HuH-7.5 (cell line): ENCODE results near the gene CBFA2T3.

ENCODE experiments used
- DNase-seq: peaks from one replicate; pipeline ENCODE4 v3.0.0; 2011; ENCODE audit warnings: low spot score

CBFA2T3 gene

GRCh38 chr16:88875703-88876234, 101.2 kb downstream of the CBFA2T3 start:
- no peak for DNase-seq

DNA sequence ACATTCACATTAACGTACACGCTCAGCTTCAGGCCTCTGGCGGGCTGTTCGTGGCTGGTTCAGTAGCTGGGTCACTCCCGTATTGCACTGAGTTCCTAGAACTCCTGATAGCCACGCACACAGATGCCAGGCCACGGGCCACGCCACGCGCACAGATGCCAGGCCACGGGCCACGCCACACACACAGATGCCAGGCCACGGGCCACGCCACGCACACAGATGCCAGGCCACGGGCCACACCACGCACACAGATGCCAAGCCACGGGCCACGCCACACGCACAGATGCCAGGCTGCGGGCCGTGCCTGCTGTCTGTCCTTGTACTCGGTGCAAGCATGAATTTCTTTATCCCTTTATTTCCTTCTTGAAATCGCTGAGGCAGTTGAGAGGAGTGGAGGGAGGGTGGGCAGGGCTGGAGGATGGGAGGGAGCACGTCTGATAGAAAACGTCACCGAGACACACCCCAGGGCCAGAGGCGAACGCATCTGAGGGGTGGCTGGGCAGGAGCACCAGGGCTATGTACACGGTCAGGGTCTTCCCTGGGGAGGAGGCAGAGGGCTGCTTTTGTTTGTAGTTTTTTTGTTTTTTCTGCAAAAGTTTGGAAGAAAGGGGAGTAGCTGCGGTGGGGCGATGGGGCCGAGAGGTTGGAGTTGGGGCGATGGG, 101.9 kb downstream of the CBFA2T3 start:
- no peak for DNase-seq

DNA sequence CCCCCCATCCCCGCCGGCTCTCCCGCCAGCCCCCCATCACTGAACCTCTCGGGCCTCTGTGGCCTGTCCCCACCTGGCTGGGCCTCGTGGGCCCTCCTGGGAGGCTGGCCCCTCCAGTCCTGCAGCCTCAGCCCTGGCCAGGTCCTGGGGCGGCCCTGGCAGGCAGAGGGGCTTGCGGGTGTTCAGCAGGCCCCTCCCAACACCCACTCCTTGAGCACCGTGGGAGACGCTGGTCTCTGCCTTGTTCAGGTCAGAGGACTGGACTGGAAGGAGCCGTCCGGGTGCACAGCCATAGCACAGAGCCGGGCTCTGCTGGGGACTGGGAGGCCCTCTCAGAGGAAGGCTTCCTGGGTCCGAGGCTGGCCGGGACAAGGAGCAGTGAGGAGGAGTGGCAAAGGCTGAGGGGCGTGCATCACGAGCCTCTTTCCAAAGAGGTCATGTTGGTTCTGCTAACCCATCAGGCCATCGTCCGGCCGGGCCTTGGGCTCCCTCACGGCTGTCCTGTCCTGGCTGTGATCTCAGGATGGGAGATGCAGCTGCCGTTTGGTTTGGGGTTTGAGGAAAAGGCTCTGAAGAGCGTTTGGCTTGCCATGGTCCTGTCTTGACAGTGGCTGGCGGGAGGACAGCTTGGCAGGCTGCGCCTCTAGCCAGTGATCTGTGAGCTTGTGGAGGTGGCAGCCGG, 104.2 kb downstream of the CBFA2T3 start:
- DNase-seq, result no peak

DNA sequence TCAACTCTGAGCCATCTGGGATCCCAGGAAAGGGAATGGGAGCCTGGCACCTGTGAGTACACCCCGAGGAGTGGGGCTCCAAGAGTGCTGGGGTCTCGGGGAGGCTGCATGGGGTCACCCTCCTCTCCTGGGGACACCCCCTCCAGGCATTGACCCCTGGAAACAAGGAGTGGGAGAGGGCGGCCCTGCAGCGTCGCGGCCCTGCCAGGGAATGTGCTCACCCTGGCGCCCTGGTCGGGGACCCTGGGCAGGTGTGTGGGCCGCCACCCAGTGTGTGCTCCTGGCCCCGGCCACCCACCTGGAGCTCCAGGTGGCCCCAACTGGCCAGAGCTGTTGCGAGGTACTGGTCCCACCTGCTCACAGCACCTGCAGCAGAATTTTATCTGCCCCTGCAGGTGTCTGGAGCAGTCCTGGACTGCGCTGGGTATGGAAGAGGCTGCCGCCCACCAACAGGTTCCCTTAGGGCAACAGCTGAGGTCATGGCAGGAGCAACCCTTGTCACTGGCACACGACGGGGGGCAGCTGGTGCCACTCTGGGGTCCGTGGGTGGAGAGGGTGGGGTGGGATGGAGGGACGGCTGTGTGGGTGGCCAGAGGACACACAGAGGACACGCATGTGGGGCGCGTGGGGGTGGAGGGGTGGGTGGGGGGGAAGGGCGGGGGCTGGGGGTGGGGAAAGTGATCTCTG, 105.1 kb downstream of the CBFA2T3 start:
- no peak for DNase-seq

GRCh38 chr16:88871349-88871702, 105.7 kb downstream of the CBFA2T3 start:
- no peak for DNase-seq

DNA sequence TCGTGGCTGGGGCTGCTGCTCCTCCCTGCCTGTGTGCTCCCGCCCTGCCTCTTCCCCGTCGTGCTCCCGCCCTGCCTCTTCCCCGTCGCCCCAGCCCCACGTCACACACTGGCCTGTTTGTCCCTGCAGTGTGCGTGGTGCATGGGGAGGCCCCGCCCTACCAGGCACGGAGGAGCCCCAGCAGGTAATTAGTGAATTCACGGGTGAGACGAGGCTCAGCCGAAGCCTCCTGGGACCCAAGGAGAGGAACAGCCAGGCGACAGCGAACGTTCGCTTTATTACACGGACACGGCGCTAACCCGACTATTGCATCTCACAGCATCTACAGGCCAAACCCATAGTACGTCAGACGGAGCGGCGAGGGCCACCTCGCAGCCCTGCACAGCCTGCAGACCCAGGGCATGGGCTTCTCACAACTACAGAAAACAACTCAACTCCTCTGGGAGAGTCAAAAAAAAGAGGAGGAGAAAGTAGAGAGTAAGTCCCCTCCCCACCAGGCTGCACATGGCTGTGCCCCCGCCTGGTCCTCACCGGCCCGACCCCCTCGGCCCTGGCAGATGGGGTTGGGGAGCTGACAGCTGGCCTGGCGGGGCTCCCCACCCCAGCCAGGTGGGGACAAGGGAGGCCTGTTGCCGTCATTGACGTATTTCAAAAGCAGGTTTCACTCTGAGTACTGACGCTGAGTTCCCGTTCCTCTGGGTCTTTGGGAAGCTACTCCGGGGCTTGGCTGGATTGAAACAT, 106.2 kb downstream of the CBFA2T3 start:
- DNase-seq, result no peak

- no peak for DNase-seq
Observed at GRCh38 chr16:88869673-88869980, 107.4 kb downstream of the CBFA2T3 start.

DNA sequence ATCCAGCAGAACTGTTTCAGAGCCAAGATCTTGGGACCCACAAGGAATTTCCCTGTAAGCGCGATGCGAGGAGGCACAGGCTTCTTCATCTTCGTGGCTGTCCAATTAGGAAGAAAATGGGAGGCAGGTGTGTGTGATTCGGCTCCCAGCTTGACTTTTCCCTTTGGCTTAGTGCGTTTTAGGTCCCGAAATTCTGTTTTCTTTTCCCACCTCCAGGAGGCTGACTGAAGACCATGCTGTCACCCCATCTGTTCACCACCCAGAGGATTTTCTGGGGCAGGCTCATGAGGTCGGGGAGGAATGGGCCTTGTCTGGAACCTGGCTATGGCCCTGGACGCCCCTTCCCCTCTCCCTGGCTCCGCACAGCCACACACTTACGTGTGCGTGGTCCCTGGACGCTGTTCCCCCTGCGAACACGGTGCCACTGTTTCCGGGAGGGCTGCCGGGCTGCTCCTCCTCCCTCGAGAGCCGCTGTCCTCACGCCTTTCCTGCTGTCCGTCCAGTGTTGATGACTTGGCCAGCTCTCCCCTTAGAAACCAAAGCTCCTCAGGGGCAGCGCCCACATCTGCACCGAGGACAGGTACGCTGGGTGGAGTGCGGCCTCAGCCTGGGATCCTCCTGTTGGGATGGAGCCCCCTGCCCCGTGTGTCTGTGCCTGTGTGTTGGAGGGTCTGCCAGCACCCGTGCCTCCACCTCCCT, 107.9 kb downstream of the CBFA2T3 start:
- no peak for DNase-seq

- no peak for DNase-seq
Observed at GRCh38 chr16:88867581-88868246, 109.3 kb downstream of the CBFA2T3 start.

DNA sequence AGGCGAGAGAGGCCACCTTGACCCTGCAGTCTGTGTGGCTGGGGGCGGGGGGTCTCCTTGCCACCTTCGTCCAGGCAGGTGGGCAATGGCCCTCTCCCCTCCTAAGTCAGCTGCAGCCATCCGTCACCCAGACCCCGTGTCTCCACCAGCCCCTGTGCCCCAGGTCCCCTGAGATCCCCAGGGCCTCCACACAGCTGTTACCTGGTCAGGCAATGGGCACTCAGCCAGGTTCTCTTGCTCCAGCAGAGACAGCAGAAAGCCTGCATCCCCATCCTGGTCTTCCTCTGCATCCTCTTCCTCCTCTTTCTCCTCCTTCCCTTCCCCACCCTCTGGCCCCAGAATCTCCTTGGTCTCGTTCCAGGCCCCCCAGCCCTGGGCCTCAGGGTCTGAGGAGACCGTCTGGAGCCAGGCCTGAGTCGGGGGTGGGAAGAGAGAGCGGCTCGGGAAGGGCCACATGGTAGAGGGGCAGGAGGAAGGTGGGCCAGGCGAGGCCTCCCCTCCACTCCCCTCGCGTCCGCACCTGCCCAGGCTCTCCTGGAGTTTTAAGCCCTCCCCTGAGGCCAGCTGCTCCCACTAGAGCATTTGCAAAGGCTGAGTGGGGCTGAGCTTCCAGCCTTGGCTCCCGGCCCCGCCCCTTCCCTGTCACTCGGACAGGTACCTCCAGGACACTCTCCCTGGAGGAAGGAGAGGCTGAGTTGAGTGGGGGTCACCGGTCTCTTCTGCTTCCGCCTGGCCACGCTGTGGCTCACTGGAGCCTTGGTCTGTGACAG, 110.7 kb downstream of the CBFA2T3 start, which contains the start of gene PABPN1L:
Gene PABPN1L (minus strand): TSS at position 510 of the 770 bp plus-strand sequence. CDS start 54 bp downstream, at position 456.
- DNase-seq, result no peak

- no peak for DNase-seq
Observed at GRCh38 chr16:88865742-88866141, 111.3 kb downstream of the CBFA2T3 start.

GRCh38 chr16:88865310-88865709, 111.7 kb downstream of the CBFA2T3 start:
- DNase-seq, result no peak

- no peak for DNase-seq
Observed at GRCh38 chr16:88864521-88864920, 112.5 kb downstream of the CBFA2T3 start.

DNA sequence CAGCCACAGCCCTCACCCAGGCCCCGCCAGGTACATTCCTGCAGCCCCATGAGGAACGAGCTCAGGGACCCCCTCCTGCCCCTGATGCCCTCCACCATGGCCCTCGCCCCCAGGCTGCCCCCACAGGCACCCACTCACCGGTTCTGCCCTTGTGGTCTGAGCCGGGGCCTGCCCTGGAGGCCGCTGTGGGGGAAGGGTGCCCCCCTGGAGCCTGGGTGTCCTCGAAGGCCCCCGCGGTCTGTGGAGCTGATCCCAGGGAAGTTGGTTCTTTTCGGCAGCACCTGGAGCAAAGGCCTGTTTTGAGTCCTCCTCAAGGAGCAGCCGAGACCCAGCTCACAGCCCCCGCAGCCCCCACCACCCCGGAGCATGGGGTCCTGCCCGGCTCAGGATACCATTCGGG, 112.9 kb downstream of the CBFA2T3 start:
- DNase-seq, result no peak

DNA sequence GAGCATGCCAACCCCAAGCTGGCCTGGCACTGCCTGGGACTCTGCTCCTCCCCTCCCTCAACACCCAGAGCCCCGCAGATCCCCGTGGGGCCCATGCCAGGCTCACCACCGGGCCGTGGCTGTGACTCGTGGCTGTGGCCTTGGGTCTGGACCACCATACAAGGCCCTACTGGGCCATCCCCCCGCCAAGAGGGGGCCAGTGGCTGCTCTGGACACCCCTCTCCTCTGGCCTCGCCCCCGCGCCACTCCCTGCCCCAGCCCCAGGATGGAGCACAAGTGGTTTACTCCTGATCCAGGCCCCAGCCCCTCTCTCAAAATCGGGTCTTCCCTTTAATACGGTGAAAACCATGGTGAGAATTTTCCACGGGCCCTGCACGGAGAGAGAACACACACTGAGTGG, 113.6 kb downstream of the CBFA2T3 start:
- DNase-seq, result no peak

DNA sequence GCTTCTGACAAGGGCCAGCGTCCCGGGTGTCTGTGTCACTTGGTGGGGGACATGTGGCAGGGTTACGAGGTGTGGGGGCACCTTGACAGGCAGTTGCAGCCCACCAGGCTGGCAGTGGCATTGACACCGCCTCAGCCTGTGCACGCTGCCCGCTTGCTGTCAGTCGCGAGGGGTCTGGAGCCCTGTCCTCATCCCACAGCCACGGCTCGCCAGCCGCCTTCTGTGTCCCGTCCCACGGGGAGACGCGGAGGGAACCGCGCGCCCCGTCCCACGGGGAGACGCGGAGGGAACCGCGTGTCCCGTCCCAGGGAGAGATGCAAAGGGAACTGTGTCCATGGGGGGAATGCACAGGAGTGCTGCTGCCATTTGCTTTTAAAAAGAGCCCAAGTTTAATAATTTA, 114.0 kb downstream of the CBFA2T3 start:
- DNase-seq, result no peak

DNA sequence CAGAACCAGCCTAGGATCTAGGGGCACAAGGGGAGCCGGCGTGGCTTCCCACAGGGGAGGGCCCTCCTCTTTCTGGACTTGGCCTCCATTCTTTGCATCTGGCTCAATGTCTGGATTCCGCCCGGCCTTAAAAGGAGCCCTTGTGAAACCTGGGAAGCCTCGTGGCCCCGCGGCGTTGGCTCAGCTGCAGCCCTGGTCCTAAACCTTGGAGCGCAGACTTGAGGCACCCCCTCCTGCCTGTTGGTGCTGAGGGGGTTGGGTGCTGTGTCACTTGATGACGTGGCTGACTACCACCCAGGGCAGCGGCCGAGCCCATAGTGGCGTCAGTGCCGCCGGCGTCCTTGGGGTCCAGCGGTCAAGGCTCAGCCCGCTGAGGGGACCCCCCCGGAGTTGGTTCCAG, 115.6 kb downstream of the CBFA2T3 start:
- DNase-seq, result no peak

DNA sequence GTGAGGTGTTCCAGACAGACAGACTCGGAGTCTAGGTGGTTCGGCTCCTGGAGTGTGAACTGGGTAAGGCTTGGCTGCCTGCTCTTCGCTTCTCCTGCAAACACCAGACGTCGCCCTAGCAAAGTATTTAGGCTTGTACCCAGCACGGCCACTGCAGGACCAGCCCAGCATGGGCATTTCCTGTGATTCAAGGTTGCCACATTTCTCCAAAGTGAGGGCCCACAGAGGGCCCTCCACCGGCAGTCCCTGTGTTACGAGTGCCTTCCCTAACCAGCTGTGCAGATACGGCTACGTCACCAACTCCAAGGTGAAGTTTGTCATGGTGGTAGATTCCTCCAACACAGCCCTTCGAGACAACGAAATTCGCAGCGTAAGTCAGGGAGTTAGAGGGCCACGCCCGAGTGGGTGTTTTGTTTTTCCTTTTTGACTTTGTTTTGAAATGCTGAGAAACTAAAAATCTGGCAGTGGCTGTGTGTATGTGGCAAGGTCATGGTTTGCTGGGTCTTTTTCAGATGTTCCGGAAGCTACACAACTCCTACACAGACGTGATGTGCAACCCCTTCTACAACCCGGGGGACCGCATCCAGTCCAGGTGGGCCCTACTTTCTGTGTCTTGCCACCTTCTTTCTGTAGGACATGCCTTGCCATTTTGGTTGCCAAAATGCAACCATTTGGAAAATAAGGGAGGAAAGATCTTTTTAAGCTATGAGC, 117.5 kb downstream of the CBFA2T3 start:
- no peak for DNase-seq

DNA sequence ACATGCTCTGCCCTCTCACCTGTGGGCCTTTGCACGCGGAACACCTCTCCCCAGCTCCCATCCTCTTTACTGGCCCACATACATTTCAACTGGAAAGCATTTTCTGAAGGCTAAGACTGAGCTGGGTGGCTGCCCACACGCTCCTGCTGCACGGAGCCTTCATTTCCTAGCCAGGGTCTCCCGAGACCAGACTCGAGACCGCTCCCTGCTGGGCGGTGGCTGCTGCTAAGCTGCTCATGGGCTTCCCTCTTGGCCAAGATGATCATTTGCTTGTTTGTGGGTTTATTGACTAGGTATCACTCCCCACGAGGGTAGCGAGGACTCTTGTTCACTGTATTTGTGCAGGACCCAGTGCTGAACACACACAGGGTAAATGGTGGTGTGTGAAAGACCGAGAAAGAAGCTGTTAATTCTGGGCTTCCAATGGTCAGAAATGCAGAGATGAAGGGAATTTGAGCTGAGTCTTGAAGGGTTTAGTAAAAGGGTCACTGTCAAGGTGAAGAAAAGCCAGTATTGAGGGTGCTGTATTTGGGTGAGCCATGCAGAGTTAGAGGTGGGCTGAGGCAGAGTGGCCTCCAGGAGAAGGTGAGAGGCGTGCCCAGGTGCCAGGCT, 119.2 kb downstream of the CBFA2T3 start:
- DNase-seq, result peak; percentile 99
